Panc1 (cell line): Measurements from ENCODE around the gene CCDC175.

Source experiments
- POLR2AphosphoS5 ChIP-seq: IDR thresholded peaks from 2 replicates; pipeline ENCODE4 v1.6.1; 2012; ENCODE audit warnings: mild to moderate bottlenecking, low read depth, low read length, moderate library complexity
- SIN3A ChIP-seq: IDR thresholded peaks from 2 replicates; pipeline ENCODE4 v1.6.1; 2012; ENCODE audit warnings: low read depth, mild to moderate bottlenecking, low read length, moderate library complexity, borderline replicate concordance; ENCODE audit not compliant: insufficient read depth
- TF ChIP-seq, protein P1 (sequence below): fragments of 450-650 bp; IDR thresholded peaks from 2 replicates; pipeline ENCODE4 v1.5.1; 2017; ENCODE audit warnings: mild to moderate bottlenecking
- TF ChIP-seq, protein P2 (sequence below), 2 experiments: IDR thresholded peaks; 2 replicates each; pipeline ENCODE4 v1.6.1; 2011 to 2012; ENCODE audit warnings: low read depth in 2 of 2, control low read depth in 1 of 2, low read length in 1 of 2, mild to moderate bottlenecking in 1 of 2, moderate library complexity in 1 of 2; ENCODE audit not compliant: insufficient read depth in 1 of 2

DNA sequence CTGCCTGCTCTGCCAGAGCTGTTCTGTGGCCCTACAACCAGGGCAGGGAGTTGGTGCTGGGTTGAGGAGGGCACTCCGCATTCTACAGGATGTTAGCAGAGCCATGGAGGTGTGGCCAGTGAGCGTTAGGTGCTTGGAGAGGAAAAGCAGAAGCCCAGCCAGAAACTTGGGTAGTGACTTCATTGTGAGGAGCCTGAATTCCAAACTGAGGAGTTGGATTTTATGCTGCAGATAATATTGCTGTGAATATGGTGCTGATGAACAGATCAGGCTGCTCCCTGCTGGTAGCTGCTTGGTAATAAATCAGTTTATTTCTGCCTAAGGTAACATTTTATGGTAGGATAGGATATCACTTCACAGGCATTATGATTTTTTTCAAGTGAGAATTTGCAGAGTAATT, 7.1 kb upstream of the CCDC175 start:
- TF ChIP-seq, protein P1, sequence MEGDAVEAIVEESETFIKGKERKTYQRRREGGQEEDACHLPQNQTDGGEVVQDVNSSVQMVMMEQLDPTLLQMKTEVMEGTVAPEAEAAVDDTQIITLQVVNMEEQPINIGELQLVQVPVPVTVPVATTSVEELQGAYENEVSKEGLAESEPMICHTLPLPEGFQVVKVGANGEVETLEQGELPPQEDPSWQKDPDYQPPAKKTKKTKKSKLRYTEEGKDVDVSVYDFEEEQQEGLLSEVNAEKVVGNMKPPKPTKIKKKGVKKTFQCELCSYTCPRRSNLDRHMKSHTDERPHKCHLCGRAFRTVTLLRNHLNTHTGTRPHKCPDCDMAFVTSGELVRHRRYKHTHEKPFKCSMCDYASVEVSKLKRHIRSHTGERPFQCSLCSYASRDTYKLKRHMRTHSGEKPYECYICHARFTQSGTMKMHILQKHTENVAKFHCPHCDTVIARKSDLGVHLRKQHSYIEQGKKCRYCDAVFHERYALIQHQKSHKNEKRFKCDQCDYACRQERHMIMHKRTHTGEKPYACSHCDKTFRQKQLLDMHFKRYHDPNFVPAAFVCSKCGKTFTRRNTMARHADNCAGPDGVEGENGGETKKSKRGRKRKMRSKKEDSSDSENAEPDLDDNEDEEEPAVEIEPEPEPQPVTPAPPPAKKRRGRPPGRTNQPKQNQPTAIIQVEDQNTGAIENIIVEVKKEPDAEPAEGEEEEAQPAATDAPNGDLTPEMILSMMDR: no peak; the same call in 1 of the 2 replicates
- TF ChIP-seq, protein P2, sequence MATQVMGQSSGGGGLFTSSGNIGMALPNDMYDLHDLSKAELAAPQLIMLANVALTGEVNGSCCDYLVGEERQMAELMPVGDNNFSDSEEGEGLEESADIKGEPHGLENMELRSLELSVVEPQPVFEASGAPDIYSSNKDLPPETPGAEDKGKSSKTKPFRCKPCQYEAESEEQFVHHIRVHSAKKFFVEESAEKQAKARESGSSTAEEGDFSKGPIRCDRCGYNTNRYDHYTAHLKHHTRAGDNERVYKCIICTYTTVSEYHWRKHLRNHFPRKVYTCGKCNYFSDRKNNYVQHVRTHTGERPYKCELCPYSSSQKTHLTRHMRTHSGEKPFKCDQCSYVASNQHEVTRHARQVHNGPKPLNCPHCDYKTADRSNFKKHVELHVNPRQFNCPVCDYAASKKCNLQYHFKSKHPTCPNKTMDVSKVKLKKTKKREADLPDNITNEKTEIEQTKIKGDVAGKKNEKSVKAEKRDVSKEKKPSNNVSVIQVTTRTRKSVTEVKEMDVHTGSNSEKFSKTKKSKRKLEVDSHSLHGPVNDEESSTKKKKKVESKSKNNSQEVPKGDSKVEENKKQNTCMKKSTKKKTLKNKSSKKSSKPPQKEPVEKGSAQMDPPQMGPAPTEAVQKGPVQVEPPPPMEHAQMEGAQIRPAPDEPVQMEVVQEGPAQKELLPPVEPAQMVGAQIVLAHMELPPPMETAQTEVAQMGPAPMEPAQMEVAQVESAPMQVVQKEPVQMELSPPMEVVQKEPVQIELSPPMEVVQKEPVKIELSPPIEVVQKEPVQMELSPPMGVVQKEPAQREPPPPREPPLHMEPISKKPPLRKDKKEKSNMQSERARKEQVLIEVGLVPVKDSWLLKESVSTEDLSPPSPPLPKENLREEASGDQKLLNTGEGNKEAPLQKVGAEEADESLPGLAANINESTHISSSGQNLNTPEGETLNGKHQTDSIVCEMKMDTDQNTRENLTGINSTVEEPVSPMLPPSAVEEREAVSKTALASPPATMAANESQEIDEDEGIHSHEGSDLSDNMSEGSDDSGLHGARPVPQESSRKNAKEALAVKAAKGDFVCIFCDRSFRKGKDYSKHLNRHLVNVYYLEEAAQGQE (IDR thresholded peaks at IDR 0.05; ENCODE audit: insufficient read depth in 1 of 2, low read depth in 2 of 2, low read length in 1 of 2): no peak
- no peak for TF ChIP-seq SIN3A
- no peak for TF ChIP-seq POLR2AphosphoS5
